Epidermal melanocyte (primary cell): ENCODE results near the gene CAPN8.
"Not testable (repeated sequence)": the region's sequence is repeated elsewhere in the genome, so short reads cannot be mapped to it uniquely, and the experiment has no call there.

Experiments
- DNase-seq: peaks from one replicate; pipeline ENCODE4 v3.0.0; 2011; ENCODE audit warnings: low spot score; ENCODE audit not compliant: insufficient read length

Gene CAPN8

DNA sequence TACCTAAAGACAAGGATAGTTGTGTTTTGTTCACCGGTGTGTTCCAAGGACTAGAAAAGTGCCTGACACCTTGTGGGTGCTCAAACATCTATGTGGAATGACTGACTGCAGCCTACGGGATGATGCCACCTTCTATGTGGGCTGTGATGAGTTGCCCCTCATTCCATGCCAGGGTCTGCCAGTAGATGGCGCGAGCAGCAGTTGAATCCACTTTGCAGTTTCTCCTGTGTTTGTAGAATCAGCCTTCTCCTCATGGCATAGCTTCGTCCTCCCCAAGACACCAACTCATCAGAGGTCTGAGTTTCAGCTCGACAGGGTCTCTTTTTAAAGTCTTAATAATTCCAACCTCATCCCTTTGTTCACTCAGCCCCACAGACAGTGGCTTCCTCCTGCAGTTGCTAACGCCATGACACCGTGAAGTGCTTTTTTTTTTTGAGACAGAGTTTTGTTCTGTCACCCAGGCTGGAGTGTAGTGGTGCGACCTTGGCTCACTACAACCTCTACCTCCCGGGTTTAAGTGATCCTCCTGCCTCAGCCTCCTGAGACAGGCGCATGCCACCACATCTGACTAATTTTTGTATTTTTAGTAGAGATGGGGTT, 133.7 kb downstream of the CAPN8 start:
- peak; percentile 34 for DNase-seq

- DNase-seq: no peak
These were observed 139.5 kb downstream of the CAPN8 start for GRCh38 chr1:223525957-223526356.

DNA sequence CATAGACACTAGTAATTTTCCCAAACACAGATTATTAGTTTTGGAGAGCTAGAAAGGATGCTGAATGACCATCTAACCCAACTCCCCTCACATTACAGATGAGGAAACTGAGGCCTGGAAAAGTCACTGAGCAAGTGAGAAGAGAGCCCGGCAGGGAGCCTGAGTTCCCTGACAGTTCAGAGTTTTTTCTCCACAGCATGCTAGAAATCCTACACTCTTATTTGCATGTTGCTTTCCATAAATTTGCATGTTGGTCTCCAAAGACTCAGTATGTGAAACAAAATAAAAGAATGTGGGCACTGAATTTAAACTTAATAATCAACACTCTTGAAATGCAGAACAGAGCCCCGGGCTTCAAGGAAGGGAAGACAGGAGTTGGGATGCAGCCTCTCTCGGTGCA, 140.0 kb downstream of the CAPN8 start:
- no peak for DNase-seq

DNA sequence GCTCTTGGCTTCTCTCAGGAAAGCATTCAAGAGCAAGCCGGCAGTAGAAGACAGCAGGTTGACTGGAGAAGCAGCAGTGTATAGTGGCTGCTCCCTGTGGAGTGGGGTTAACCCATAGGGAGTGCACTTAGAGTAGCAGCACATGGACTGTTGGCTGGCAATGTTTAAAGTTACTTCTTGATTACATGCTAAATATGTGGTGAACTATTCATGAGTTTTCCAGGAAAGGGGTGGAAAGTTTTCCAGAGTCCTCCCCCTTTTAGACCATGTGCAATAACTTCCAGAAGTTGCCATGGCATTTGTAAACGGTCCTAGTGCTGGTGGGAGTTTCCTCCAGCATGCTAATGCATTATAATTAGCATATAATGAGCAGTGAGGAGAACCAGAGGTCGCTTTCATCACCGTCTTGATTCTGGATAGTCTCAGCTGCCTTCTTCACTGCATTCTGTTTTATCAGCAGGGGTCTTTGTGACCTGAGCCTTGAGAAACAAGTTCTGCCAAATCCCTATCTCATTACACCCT, 140.5 kb downstream of the CAPN8 start:
- DNase-seq: no peak

DNA sequence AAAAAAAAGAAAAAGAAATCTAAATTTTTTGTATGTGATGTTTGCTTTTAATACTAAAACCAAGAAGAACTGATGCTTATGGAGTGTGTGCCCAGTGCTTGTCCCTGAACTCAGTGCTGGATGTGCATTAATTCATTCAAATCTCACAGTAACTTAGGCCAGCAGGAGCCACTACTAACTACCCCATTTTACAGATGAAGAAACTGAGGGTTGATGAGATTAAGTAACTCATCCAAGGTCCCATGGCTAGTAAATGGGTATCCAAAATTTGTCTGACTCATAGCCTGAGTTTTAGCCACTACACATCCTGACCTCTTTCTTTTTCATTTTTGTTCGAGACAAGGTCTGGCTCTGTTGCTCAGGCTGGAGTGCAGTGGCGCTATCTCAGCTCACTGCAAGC, 144.4 kb downstream of the CAPN8 start:
- no peak for DNase-seq

GRCh38 chr1:223520200-223520599, 145.3 kb downstream of the CAPN8 start:
- no peak for DNase-seq

DNA sequence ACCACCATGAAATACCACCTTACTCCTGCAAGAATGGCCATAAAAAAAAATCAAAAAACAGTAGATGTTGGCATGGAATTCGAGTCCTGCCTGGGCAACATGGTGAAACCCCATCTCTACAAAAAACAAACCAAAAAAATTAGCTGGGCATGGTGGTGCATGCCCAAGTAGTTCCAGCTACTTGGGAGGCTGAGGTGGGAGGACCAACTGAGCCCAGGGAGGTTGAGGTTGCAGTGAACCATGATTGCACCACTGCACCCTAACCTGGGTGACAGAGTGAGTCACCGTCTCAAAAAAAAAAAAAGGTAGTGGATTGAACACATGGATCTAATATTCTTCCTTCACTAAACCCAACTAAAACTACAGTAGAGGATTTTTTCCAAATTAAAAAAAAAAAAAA, 146.4 kb downstream of the CAPN8 start:
- no peak for DNase-seq

- not testable (repeated sequence) for DNase-seq
These were observed 146.9 kb downstream of the CAPN8 start for GRCh38 chr1:223518553-223518952.

- no peak for DNase-seq
These were observed 149.6 kb downstream of the CAPN8 start for GRCh38 chr1:223515926-223516325.

- DNase-seq: no peak
These were observed 150.1 kb downstream of the CAPN8 start for GRCh38 chr1:223515421-223515820.

DNA sequence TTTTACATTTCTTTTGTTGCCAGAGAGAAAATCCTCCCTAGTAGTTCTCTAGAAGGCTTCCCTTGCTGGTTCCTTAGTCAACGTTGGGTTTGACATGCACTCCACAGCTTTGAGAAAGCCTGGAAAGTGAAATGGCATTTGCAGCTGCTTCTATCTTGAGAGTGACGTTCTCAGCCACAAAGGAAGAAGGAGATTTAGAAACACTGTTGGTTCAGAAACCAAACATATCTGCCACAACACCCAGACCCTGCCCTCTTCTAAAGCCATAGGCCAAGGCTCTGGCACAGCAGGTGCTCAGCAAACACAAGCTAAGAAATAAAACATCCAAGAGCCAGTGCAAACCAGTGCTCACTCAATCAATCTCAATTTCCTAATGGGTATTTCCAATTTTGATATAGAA, 150.9 kb downstream of the CAPN8 start:
- DNase-seq: no peak

GRCh38 chr1:223513309-223513708, 152.2 kb downstream of the CAPN8 start:
- no peak for DNase-seq

GRCh38 chr1:223512057-223512456, 153.4 kb downstream of the CAPN8 start:
- DNase-seq: no peak

- DNase-seq: no peak
These were observed 156.7 kb downstream of the CAPN8 start for GRCh38 chr1:223508796-223509195.

GRCh38 chr1:223504741-223505140, 160.8 kb downstream of the CAPN8 start:
- no peak for DNase-seq

DNA sequence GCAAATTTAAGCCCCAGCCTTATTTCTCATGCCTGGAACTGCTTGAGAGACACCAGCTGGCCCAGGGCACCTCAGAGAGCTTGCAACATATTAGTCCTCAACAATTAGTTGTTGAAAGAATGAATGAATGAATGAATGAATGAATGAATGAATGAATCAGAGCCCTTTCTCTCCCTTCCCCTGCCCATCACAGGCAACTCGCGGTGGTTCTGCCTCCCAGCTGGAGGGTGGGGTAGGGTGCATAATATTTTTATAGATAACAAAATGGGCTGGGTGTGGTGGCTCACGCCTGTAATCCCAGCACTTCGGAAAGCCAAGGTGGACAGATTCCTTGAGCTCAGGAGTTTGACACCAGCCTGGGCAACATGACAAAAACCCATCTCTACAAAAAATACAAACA, 162.2 kb downstream of the CAPN8 start:
- no peak for DNase-seq

- DNase-seq: no peak
These were observed 164.7 kb downstream of the CAPN8 start for GRCh38 chr1:223500560-223501425.

- DNase-seq: no peak
These were observed 168.6 kb downstream of the CAPN8 start for GRCh38 chr1:223496883-223497282.

GRCh38 chr1:223494926-223495645, 170.4 kb downstream of the CAPN8 start:
- DNase-seq: no peak

DNA sequence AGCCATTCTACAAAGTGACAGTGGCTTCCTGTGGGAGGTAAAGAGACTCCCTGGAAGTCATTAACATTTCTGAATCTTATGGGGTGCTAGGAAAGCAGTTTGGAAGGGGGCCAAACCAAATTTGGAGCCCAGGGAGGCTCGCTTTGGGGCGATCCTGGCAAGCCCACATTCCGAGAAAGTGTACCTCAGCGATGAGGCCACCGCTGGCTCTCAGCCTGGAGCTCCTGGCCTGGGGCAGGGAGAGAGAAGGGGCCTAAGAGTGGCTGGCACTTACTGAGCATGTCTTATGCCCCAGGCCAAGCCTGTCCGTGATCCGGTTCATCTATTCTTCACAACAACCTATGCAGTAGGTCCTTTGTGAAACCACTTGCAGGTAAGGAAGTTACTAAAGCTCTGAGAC, 173.5 kb downstream of the CAPN8 start:
- no peak for DNase-seq
